Colonic mucosa (tissue), 4 donors: ENCODE results near the gene KRTAP3-1. TPM values are rescaled to one million over a fixed set of nuclear protein-coding genes. Genes with fewer than 3 reads are reported as not detected.

Source experiments
- DNase-seq: peaks from one replicate; pipeline ENCODE4 v3.0.0-alpha.2; 2020
- H3K27ac ChIP-seq: fragments of 200-600 bp; one replicate; pipeline ENCODE4 v1.8.0; 2021
- H3K27me3 ChIP-seq: fragments of 200-600 bp; one replicate; pipeline ENCODE4 v1.8.0; 2021
- H3K36me3 ChIP-seq: fragments of 200-600 bp; one replicate; pipeline ENCODE4 v1.8.0; 2021
- H3K4me1 ChIP-seq: fragments of 200-600 bp; one replicate; pipeline ENCODE4 v1.8.0; 2021; ENCODE audit warnings: mild to moderate bottlenecking
- H3K4me3 ChIP-seq: fragments of 200-600 bp; one replicate; pipeline ENCODE4 v1.8.0; 2021
- H3K9ac ChIP-seq, 2 donors: one replicate each; pipeline ENCODE4 v1.7.0; 2013; ENCODE audit warnings: control low read depth in 2 of 2, low read depth in 2 of 2, low read length in 2 of 2
- H3K9me3 ChIP-seq: fragments of 200-600 bp; one replicate; pipeline ENCODE4 v1.8.0; 2021
- intact Hi-C: fragments of 100-400 bp; cut with DNase I; formaldehyde crosslinking; loops from one replicate; pipeline ENCODE4 v1.14.1; 2022
- total RNA-seq, 2 donors: library from RNA; stranded (reverse); fragmentation: NEBNext Ultra II Directional in 1 of 2; extraction: Animal tissue kit (Norgen Biotek cat#: 25700) in 1 of 2; gene quantifications; one replicate each; pipeline ENCODE4 v1.2.1, GENCODE V29; 2021
- TF ChIP-seq, protein P1 (sequence below): fragments of 200-600 bp; IDR thresholded peaks from one replicate; pipeline ENCODE4 v1.8.0; 2022; ENCODE audit warnings: antibody characterized with exemption, mild to moderate bottlenecking
- donor health status: healthy.
- donor health status: DM: no; HTN: no; CAD: no.
- donor health status: DM: no; HTN: no; CAD: no.

Gene KRTAP3-1
- total RNA-seq, 2 donors from 2014 or later: not detected

DNA sequence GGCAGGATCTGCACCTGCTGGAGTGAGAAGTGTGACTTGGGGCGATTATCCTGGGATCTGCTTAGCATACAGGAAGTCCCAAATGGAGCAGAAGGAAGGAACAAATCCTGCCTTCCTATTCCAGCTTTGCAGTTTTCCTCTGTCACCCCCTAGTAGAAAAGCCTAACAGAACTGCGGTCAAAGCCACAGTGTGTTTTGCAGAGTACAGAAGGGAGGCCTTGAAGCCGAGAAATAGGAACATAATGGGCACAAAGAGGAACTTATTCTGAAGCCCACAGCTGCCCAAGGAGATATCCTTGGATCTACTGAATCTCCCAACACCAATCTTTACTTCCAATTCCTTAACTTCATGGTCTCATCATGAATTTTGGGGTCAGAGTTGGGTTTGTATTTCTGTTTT lies 9.6 kb upstream of the KRTAP3-1 start:
- TF ChIP-seq, protein P1, sequence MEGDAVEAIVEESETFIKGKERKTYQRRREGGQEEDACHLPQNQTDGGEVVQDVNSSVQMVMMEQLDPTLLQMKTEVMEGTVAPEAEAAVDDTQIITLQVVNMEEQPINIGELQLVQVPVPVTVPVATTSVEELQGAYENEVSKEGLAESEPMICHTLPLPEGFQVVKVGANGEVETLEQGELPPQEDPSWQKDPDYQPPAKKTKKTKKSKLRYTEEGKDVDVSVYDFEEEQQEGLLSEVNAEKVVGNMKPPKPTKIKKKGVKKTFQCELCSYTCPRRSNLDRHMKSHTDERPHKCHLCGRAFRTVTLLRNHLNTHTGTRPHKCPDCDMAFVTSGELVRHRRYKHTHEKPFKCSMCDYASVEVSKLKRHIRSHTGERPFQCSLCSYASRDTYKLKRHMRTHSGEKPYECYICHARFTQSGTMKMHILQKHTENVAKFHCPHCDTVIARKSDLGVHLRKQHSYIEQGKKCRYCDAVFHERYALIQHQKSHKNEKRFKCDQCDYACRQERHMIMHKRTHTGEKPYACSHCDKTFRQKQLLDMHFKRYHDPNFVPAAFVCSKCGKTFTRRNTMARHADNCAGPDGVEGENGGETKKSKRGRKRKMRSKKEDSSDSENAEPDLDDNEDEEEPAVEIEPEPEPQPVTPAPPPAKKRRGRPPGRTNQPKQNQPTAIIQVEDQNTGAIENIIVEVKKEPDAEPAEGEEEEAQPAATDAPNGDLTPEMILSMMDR: no peak
- no peak overlapping the region for H3K9ac ChIP-seq
- no peaks in the 10 kb centered on the region for H3K4me1 ChIP-seq
- intact Hi-C loops: no loop called here
- no peaks in the 10 kb centered on the region for H3K9me3 ChIP-seq
- no peak overlapping the region for H3K4me3 ChIP-seq
- H3K27ac ChIP-seq: no peak overlapping the region
- DNase-seq: no peak
- no peaks in the 10 kb centered on the region for H3K36me3 ChIP-seq
- H3K27me3 ChIP-seq: no peaks in the 10 kb centered on the region

DNA sequence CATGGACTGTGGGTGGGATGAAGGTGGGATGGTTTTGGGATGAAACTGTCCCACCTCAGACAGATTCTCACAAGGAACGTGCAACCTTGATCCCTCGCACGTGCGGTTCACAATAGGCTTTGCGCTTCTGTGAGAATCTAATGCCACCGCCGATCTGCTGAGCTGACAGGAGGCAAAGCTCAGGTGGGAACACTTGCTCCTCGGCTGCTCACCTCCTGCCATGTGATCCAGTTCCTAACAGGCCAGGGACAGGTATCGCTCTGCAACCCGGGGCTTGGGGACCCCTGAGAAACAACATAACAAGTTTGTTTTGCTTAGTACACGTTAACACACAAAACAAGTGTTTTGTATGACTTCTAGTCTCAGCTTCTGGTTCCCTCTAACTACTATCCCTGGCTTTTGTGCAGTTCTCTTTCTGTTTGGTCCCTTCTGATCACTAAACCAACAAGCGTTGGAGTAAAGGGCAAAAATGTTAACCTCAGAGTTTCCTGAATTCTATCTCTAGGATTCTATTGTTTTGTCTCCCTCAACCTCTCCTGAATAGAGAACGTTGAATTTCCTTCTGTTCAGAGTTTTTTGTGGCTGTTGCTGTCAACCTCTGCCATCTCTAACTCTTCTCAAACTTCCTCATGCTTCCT lies 7.8 kb upstream of the KRTAP3-1 start:
- no peak for DNase-seq
- Histone ChIP-seq H3K9me3 (no peaks in the 10 kb centered on the region), H3K4me3 (no peak overlapping the region), H3K36me3 (no peaks in the 10 kb centered on the region), H3K4me1 (no peaks in the 10 kb centered on the region), H3K9ac (no peak overlapping the region), H3K27me3 (no peaks in the 10 kb centered on the region), H3K27ac (no peak overlapping the region)
- TF ChIP-seq, protein P1: no peak
- intact Hi-C loops: no loop called here

DNA sequence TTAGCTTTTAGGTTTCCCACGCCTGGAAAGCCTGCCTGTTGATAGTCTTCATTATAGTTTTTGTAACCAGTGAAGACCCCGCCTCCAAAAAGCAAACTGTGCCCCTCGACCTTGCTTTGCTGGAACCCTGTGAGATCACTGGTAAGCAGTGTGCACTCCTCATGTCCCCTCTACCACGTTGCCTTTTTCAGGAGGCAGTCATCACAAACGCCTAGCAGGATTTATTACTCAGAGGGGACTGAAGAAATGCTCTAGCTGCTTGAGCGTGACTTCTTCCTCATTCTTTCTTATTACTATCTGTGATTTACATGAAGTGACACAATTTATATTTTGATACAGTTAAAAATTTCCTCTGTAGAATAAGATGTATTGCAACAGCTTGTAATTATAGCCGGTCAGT lies 6.5 kb upstream of the KRTAP3-1 start:
- Histone ChIP-seq H3K4me1 (no peaks in the 10 kb centered on the region), H3K27me3 (no peaks in the 10 kb centered on the region), H3K27ac (no peak overlapping the region), H3K4me3 (no peak overlapping the region), H3K36me3 (no peaks in the 10 kb centered on the region), H3K9ac (no peak overlapping the region), H3K9me3 (no peaks in the 10 kb centered on the region)
- DNase-seq: no peak
- intact Hi-C loops: no loop called here
- TF ChIP-seq, protein P1: no peak

DNA sequence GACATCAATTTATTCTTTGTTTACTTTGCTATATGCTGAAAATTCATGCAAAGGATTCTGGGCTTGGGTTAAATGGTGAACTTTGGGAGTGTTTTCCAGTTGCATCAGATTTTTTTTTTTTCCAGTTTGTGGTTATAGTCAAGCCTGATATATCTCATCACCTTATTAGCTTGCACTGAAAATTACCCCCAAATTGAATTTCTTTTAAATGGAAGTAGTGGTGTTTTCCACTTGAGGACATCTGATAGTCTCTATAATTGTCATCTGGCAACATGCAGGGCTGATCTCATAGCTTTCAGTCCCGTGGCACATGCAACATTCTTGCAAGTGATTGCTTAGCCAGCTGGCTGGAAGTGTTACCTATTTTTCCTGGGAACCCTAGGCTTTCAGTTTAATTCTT lies 4.7 kb upstream of the KRTAP3-1 start:
- Histone ChIP-seq H3K9me3 (no peaks in the 10 kb centered on the region), H3K4me3 (no peak overlapping the region), H3K27ac (no peak overlapping the region), H3K4me1 (no peaks in the 10 kb centered on the region), H3K36me3 (no peaks in the 10 kb centered on the region), H3K27me3 (no peaks in the 10 kb centered on the region), H3K9ac (no peak overlapping the region)
- DNase-seq: no peak
- TF ChIP-seq, protein P1: no peak
- intact Hi-C loops: no loop called here

DNA sequence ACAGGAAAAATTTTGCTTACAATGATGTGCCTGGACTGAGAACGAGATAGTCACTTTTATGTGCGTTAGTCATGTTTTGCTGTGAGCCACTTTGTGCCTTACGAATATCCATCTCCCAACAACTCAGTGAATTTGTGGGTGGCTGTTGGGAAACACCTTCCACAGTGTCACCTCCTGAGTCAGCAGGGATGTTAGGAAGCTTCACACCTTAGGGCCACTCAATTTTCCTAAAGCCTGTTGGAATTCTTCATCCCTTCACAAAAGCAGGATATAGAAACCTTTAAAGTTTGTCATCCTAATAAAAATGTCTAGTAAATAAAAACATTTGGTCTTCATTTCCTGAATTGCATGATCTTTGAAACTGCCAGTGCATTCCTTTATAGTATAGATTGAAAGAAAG lies 4.3 kb upstream of the KRTAP3-1 start:
- TF ChIP-seq, protein P1: no peak
- Histone ChIP-seq H3K36me3 (no peaks in the 10 kb centered on the region), H3K4me1 (no peaks in the 10 kb centered on the region), H3K9ac (no peak overlapping the region), H3K9me3 (no peaks in the 10 kb centered on the region), H3K4me3 (no peak overlapping the region), H3K27me3 (no peaks in the 10 kb centered on the region), H3K27ac (no peak overlapping the region)
- intact Hi-C loops: no loop called here
- DNase-seq: no peak
